H1 (cell line): ENCODE results near the gene TLR1. TPM values are rescaled to one million over a fixed set of nuclear protein-coding genes. Genes with fewer than 3 reads are reported as not detected.

Experiments used
- BACH1 ChIP-seq: IDR thresholded peaks from 2 replicates; pipeline ENCODE4 v1.6.1; 2012; ENCODE audit warnings: low read length, improper control_type of control experiment
- EZH2 ChIP-seq: fragments of 200-600 bp; sonication (generic); IDR thresholded peaks from 2 replicates; pipeline ENCODE4 v1.7.1; 2012; ENCODE audit warnings: low read depth, mild to moderate bottlenecking, moderate library complexity, low read length, inconsistent platforms; ENCODE audit not compliant: severe bottlenecking
- FOSL1 ChIP-seq: IDR thresholded peaks from 2 replicates; pipeline ENCODE4 v1.6.1; 2011; ENCODE audit warnings: mild to moderate bottlenecking, low read depth, low read length, moderate library complexity; ENCODE audit not compliant: insufficient read depth
- SP2 ChIP-seq: IDR thresholded peaks from 2 replicates; pipeline ENCODE4 v1.6.1; 2012; ENCODE audit warnings: mild to moderate bottlenecking, low read length, inconsistent platforms
- TAF7 ChIP-seq: optimal IDR thresholded peaks from 2 replicates; pipeline ENCODE3; 2011; ENCODE audit warnings: low read depth, mild to moderate bottlenecking, inconsistent platforms, low read length, moderate library complexity, borderline replicate concordance
- polyA plus RNA-seq, 7 experiments: library from polyadenylated mRNA; depleted of rRNA in 3 of 7; stranded (reverse) in 5 of 7; unstranded in 2 of 7; fragments of >200 nt in 5 of 7; fragments of 200-250 nt in 2 of 7; gene quantifications; 1 replicate in 5 of 7; 2 replicates in 1 of 7; 4 replicates in 1 of 7; pipeline versions ENCODE4 v1.2.1 to v1.2.3, GENCODE V29; 2011 to 2013; ENCODE audit warnings: missing spikeins in 2 of 7, mixed read lengths in 2 of 7
- total RNA-seq: library from RNA; stranded (reverse); fragmentation: NEBNext Ultra II Directional; extraction: Animal tissue kit (Norgen Biotek cat#: 25700); gene quantifications from 2 replicates; pipeline ENCODE4 v1.2.1, GENCODE V29; 2021
- TF ChIP-seq, protein P1 (sequence below): fragments of 300-600 bp; sonication (generic); IDR thresholded peaks from 2 replicates; pipeline ENCODE4 v1.7.1; 2012; ENCODE audit warnings: low read length, moderate library complexity, mild to moderate bottlenecking, inconsistent platforms; ENCODE audit not compliant: insufficient replicate concordance
- TF ChIP-seq, protein P2 (sequence below): IDR thresholded peaks from 2 replicates; pipeline ENCODE4 v1.6.1; 2011; ENCODE audit warnings: low read length, improper control_type of control experiment
- TF ChIP-seq, protein P3 (sequence below), 3 experiments: IDR thresholded peaks; 1 replicate in 2 of 3; 2 replicates in 1 of 3; pipeline versions ENCODE4 v1.5.1 to v1.6.1; 2011; ENCODE audit warnings: low read length in 3 of 3, mild to moderate bottlenecking in 3 of 3, inconsistent platforms in 2 of 3, low read depth in 1 of 3, moderate library complexity in 1 of 3; ENCODE audit not compliant: insufficient read depth in 1 of 3; ENCODE audit errors: control extremely low read depth in 1 of 3

The TLR1 gene
- total and polyA plus RNA-seq, 2 of the 8 experiments (the other 6 are each of a cell fraction or from before 2014, with no cell fraction given) = not detected

DNA sequence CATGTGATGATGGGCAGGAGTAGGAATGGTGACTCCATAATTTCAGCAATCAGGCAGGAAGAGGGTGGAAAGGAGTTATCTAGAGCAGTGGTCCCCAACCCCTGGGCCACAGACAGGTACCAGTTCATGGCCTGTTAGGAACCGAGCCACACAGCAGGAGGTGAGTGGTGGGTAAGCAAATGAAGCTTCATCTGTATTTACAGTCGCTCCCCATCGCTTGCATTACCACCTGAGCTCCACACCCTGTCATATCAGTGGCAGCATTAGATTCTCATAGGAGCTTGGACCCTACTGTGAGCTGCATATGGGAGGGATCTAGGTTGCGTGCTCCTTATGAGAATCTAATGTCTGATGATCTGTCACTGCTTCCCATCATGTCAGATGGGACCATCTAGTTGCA lies 20.4 kb downstream of the TLR1 start (continued):
- TF ChIP-seq, protein P1, sequence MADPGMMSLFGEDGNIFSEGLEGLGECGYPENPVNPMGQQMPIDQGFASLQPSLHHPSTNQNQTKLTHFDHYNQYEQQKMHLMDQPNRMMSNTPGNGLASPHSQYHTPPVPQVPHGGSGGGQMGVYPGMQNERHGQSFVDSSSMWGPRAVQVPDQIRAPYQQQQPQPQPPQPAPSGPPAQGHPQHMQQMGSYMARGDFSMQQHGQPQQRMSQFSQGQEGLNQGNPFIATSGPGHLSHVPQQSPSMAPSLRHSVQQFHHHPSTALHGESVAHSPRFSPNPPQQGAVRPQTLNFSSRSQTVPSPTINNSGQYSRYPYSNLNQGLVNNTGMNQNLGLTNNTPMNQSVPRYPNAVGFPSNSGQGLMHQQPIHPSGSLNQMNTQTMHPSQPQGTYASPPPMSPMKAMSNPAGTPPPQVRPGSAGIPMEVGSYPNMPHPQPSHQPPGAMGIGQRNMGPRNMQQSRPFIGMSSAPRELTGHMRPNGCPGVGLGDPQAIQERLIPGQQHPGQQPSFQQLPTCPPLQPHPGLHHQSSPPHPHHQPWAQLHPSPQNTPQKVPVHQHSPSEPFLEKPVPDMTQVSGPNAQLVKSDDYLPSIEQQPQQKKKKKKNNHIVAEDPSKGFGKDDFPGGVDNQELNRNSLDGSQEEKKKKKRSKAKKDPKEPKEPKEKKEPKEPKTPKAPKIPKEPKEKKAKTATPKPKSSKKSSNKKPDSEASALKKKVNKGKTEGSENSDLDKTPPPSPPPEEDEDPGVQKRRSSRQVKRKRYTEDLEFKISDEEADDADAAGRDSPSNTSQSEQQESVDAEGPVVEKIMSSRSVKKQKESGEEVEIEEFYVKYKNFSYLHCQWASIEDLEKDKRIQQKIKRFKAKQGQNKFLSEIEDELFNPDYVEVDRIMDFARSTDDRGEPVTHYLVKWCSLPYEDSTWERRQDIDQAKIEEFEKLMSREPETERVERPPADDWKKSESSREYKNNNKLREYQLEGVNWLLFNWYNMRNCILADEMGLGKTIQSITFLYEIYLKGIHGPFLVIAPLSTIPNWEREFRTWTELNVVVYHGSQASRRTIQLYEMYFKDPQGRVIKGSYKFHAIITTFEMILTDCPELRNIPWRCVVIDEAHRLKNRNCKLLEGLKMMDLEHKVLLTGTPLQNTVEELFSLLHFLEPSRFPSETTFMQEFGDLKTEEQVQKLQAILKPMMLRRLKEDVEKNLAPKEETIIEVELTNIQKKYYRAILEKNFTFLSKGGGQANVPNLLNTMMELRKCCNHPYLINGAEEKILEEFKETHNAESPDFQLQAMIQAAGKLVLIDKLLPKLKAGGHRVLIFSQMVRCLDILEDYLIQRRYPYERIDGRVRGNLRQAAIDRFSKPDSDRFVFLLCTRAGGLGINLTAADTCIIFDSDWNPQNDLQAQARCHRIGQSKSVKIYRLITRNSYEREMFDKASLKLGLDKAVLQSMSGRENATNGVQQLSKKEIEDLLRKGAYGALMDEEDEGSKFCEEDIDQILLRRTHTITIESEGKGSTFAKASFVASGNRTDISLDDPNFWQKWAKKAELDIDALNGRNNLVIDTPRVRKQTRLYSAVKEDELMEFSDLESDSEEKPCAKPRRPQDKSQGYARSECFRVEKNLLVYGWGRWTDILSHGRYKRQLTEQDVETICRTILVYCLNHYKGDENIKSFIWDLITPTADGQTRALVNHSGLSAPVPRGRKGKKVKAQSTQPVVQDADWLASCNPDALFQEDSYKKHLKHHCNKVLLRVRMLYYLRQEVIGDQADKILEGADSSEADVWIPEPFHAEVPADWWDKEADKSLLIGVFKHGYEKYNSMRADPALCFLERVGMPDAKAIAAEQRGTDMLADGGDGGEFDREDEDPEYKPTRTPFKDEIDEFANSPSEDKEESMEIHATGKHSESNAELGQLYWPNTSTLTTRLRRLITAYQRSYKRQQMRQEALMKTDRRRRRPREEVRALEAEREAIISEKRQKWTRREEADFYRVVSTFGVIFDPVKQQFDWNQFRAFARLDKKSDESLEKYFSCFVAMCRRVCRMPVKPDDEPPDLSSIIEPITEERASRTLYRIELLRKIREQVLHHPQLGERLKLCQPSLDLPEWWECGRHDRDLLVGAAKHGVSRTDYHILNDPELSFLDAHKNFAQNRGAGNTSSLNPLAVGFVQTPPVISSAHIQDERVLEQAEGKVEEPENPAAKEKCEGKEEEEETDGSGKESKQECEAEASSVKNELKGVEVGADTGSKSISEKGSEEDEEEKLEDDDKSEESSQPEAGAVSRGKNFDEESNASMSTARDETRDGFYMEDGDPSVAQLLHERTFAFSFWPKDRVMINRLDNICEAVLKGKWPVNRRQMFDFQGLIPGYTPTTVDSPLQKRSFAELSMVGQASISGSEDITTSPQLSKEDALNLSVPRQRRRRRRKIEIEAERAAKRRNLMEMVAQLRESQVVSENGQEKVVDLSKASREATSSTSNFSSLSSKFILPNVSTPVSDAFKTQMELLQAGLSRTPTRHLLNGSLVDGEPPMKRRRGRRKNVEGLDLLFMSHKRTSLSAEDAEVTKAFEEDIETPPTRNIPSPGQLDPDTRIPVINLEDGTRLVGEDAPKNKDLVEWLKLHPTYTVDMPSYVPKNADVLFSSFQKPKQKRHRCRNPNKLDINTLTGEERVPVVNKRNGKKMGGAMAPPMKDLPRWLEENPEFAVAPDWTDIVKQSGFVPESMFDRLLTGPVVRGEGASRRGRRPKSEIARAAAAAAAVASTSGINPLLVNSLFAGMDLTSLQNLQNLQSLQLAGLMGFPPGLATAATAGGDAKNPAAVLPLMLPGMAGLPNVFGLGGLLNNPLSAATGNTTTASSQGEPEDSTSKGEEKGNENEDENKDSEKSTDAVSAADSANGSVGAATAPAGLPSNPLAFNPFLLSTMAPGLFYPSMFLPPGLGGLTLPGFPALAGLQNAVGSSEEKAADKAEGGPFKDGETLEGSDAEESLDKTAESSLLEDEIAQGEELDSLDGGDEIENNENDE = no peak
- TF ChIP-seq EZH2 (no peak), BACH1 (no peak), TAF7 (no peak), FOSL1 (no peak), SP2 (no peak)
- TF ChIP-seq, protein P2, sequence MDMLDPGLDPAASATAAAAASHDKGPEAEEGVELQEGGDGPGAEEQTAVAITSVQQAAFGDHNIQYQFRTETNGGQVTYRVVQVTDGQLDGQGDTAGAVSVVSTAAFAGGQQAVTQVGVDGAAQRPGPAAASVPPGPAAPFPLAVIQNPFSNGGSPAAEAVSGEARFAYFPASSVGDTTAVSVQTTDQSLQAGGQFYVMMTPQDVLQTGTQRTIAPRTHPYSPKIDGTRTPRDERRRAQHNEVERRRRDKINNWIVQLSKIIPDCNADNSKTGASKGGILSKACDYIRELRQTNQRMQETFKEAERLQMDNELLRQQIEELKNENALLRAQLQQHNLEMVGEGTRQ = no peak
- TF ChIP-seq, protein P3, sequence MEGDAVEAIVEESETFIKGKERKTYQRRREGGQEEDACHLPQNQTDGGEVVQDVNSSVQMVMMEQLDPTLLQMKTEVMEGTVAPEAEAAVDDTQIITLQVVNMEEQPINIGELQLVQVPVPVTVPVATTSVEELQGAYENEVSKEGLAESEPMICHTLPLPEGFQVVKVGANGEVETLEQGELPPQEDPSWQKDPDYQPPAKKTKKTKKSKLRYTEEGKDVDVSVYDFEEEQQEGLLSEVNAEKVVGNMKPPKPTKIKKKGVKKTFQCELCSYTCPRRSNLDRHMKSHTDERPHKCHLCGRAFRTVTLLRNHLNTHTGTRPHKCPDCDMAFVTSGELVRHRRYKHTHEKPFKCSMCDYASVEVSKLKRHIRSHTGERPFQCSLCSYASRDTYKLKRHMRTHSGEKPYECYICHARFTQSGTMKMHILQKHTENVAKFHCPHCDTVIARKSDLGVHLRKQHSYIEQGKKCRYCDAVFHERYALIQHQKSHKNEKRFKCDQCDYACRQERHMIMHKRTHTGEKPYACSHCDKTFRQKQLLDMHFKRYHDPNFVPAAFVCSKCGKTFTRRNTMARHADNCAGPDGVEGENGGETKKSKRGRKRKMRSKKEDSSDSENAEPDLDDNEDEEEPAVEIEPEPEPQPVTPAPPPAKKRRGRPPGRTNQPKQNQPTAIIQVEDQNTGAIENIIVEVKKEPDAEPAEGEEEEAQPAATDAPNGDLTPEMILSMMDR (IDR thresholded peaks at IDR 0.05; ENCODE audit: control extremely low read depth in 1 of 3, insufficient read depth in 1 of 3, low read depth in 1 of 3, low read length in 3 of 3) = no peak
